OCI-LY1 (cell line): ENCODE data around the gene NEK4.

Experiments
- H2AFZ ChIP-seq: fragments of 200-600 bp; sonication (generic), shearing (Covaris generic); 2 replicates; pipeline ENCODE4 v1.6.0; 2014; ENCODE audit warnings: antibody characterized with exemption, mild to moderate bottlenecking, low read length
- H3F3A ChIP-seq: fragments of 200-600 bp; sonication (generic), shearing (Covaris generic); 2 replicates; pipeline ENCODE4 v1.6.0; 2014; ENCODE audit warnings: mild to moderate bottlenecking, antibody characterized with exemption, low read length, moderate library complexity; ENCODE audit not compliant: insufficient read depth
- H3K27ac ChIP-seq: fragments of 200-600 bp; sonication (generic); 2 replicates; pipeline ENCODE4 v1.5.1; 2014; ENCODE audit warnings: low read length, mixed run types, mild to moderate bottlenecking, low read depth; ENCODE audit not compliant: poor library complexity, severe bottlenecking
- H3K27me3 ChIP-seq: fragments of 200-600 bp; sonication (generic); 2 replicates; pipeline ENCODE4 v1.6.0; 2014; ENCODE audit warnings: antibody characterized with exemption, mild to moderate bottlenecking, low read length, moderate library complexity; ENCODE audit not compliant: insufficient read depth
- H3K36me3 ChIP-seq: fragments of 200-600 bp; sonication (generic); 2 replicates; pipeline ENCODE4 v1.6.1; 2014; ENCODE audit warnings: mild to moderate bottlenecking, antibody characterized with exemption, low read length, moderate library complexity, mixed read lengths; ENCODE audit not compliant: insufficient read depth
- H3K4me1 ChIP-seq: fragments of 200-600 bp; sonication (generic); 2 replicates; pipeline ENCODE4 v1.5.1; 2014; ENCODE audit warnings: mild to moderate bottlenecking, low read length, moderate library complexity; ENCODE audit not compliant: insufficient read depth, severe bottlenecking
- H3K4me2 ChIP-seq: fragments of 200-600 bp; sonication (generic), shearing (Covaris generic); 2 replicates; pipeline ENCODE4 v1.6.1; 2014; ENCODE audit warnings: low read length
- H3K4me3 ChIP-seq: fragments of 200-600 bp; sonication (generic); 2 replicates; pipeline ENCODE4 v1.5.1; 2014; ENCODE audit warnings: low read length, low read depth, mild to moderate bottlenecking, mixed read lengths; ENCODE audit not compliant: poor library complexity, severe bottlenecking
- H3K79me2 ChIP-seq: fragments of 200-600 bp; shearing (Covaris generic); 2 replicates; pipeline ENCODE4 v1.6.1; 2016; ENCODE audit warnings: mixed run types, low read length, mixed read lengths; ENCODE audit not compliant: insufficient read depth
- H3K9ac ChIP-seq: fragments of 200-600 bp; sonication (generic), shearing (Covaris generic); 2 replicates; pipeline ENCODE4 v1.6.1; 2014; ENCODE audit warnings: mild to moderate bottlenecking, low read length, mixed read lengths
- H3K9me2 ChIP-seq: fragments of 200-600 bp; sonication (generic), shearing (Covaris generic); 2 replicates; pipeline ENCODE4 v1.6.1; 2014; ENCODE audit warnings: low read depth, mild to moderate bottlenecking, low read length, mixed read lengths
- H3K9me3 ChIP-seq: fragments of 200-600 bp; shearing (Covaris generic); 2 replicates; pipeline ENCODE4 v1.6.1; 2014; ENCODE audit warnings: low read length, mixed read lengths
- H4K20me1 ChIP-seq: fragments of 200-600 bp; sonication (generic), shearing (Covaris generic); 2 replicates; pipeline ENCODE4 v1.6.0; 2016; ENCODE audit warnings: mild to moderate bottlenecking, low read length; ENCODE audit not compliant: insufficient read depth
- EZH2 ChIP-seq: fragments of 200-600 bp; sonication (generic), shearing (Covaris generic); IDR thresholded peaks from 2 replicates; pipeline ENCODE4 v1.8.0; 2017; ENCODE audit warnings: borderline replicate concordance, mixed run types, mild to moderate bottlenecking, antibody characterized with exemption, low read length, moderate library complexity, mixed read lengths
- TF ChIP-seq, protein P1 (sequence below): fragments of 200-600 bp; sonication (generic), shearing (Covaris generic); IDR thresholded peaks from 2 replicates; pipeline ENCODE4 v1.5.1; 2017; ENCODE audit warnings: mild to moderate bottlenecking, antibody characterized with exemption, low read length, moderate library complexity, mixed read lengths

The NEK4 gene

DNA sequence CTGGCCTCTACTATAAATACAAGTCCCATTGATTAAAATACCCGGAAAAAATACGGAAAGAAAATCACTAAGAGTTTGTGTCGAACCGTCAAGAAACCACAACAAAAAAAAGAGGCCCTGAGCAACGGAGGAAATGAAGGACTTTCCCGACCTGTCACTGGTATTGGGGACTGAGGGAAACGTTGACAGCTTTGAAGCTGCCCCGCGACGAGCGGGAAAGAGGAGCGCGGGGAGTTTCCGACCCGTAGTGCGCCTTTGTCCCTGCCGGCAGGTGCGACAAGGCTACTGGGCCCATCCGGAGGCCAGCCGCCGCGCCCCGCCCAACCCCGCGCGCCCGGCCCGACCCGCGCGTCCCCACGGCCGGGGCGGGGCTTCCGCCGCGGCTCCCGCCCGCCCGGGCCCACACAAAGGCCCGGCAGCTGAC is 85.4 kb downstream of the NEK4 start:
- peaks cover 54% of the 10 kb centered on the region for H3K36me3 ChIP-seq
- H3K27ac ChIP-seq, result peak overlapping the region; percentile 75

DNA sequence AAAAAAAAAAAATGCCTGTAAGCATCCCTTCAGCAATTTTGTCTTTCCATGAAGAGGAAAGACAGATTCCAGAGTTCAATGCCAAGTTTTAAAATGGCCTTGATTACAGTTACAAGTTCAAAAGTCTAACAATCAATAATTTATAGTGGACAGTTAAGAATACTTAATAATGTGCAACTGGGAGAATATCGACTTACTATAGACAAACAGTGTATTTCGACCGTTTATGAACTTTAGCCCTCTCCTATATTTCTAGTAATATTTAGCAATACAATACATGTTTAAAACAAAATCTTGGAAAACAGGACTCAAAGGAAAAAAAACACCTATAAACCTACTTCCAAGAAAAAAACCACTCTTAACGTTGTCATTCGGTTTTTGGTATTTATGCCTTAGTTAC is 86.6 kb downstream of the NEK4 start:
- H3K9me2 ChIP-seq, result no peaks in the 10 kb centered on the region
- peak overlapping the region; percentile 96 for H3K4me3 ChIP-seq
- H4K20me1 ChIP-seq, result no peaks in the 10 kb centered on the region
- peaks cover 54% of the 10 kb centered on the region for H3K79me2 ChIP-seq
- H3K27me3 ChIP-seq, result no peaks in the 10 kb centered on the region
- H3K27ac ChIP-seq, result peak overlapping the region; percentile 75
- TF ChIP-seq EZH2, result no peak
- TF ChIP-seq, protein P1, sequence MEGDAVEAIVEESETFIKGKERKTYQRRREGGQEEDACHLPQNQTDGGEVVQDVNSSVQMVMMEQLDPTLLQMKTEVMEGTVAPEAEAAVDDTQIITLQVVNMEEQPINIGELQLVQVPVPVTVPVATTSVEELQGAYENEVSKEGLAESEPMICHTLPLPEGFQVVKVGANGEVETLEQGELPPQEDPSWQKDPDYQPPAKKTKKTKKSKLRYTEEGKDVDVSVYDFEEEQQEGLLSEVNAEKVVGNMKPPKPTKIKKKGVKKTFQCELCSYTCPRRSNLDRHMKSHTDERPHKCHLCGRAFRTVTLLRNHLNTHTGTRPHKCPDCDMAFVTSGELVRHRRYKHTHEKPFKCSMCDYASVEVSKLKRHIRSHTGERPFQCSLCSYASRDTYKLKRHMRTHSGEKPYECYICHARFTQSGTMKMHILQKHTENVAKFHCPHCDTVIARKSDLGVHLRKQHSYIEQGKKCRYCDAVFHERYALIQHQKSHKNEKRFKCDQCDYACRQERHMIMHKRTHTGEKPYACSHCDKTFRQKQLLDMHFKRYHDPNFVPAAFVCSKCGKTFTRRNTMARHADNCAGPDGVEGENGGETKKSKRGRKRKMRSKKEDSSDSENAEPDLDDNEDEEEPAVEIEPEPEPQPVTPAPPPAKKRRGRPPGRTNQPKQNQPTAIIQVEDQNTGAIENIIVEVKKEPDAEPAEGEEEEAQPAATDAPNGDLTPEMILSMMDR, result no peak
- H3K9ac ChIP-seq, result peak overlapping the region; percentile 81
- peaks cover 53% of the 10 kb centered on the region for H3K36me3 ChIP-seq
- peak overlapping the region; percentile 77 for H3K4me2 ChIP-seq
- peaks cover 34% of the 10 kb centered on the region for H3K4me1 ChIP-seq
- no peaks in the 10 kb centered on the region for H3F3A ChIP-seq
- H3K9me3 ChIP-seq, result no peaks in the 10 kb centered on the region
- H2AFZ ChIP-seq, result no peak overlapping the region

More for the DNA sequence above, 85.4 kb downstream of the NEK4 start:
- peak overlapping the region; percentile 98 for H3K9ac ChIP-seq
- H4K20me1 ChIP-seq, result no peaks in the 10 kb centered on the region
- H3F3A ChIP-seq, result no peaks in the 10 kb centered on the region
- H3K4me1 ChIP-seq, result peaks cover 34% of the 10 kb centered on the region
- H3K79me2 ChIP-seq, result peaks cover 54% of the 10 kb centered on the region
- H3K9me2 ChIP-seq, result no peaks in the 10 kb centered on the region
- H2AFZ ChIP-seq, result no peak overlapping the region
- H3K4me2 ChIP-seq, result peak overlapping the region; percentile 77
- peak overlapping the region; percentile 96 for H3K4me3 ChIP-seq
- TF ChIP-seq, protein P1, result no peak
- TF ChIP-seq EZH2, result no peak
- no peaks in the 10 kb centered on the region for H3K9me3 ChIP-seq
- no peaks in the 10 kb centered on the region for H3K27me3 ChIP-seq

DNA sequence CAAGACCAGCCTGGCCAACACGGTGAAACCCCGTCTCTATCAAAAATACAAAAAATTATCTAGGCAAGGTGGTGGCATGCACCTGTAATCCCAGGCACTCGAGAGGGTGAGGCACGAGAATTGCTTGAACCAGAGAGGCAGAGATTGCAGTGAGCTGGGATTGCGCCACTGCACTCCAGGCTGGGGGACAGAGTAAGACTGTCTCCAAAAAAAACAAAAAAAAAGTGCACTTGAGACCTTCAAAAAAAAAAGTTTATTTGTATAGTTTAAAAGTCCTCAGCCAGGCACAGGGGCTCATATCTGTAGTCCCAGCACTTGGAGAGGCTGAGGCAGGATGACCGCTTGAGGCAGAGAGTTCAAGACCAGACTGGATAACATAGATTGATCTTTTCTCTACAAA is 87.1 kb downstream of the NEK4 start:
- H3K4me1 ChIP-seq, result peaks cover 34% of the 10 kb centered on the region
- TF ChIP-seq, protein P1, result no peak
- TF ChIP-seq EZH2, result no peak

More for the DNA sequence above, 87.1 kb downstream of the NEK4 start:
- Histone ChIP-seq H3K9ac (no peak overlapping the region), H3K36me3 (peaks cover 53% of the 10 kb centered on the region), H3K4me3 (no peak overlapping the region), H3K9me3 (no peaks in the 10 kb centered on the region), H2AFZ (no peak overlapping the region), H3F3A (no peaks in the 10 kb centered on the region), H4K20me1 (no peaks in the 10 kb centered on the region), H3K27ac (no peak overlapping the region), H3K9me2 (no peaks in the 10 kb centered on the region), H3K4me2 (peak overlapping the region; percentile 77; the same call in 1 of the 2 replicates), H3K27me3 (no peaks in the 10 kb centered on the region), H3K79me2 (peaks cover 54% of the 10 kb centered on the region)
